ENCODE measurements around the gene MOV10. TPM values are rescaled to one million over a fixed set of nuclear protein-coding genes. Genes with fewer than 3 reads are reported as not detected.

MOV10 gene
- total and polyA plus RNA-seq, 7 donors: 4.8 to 10.6 (median 6.4) TPM

GRCh38 chr1:112646225-112646624 is 28.2 kb upstream of the MOV10 start:
- intact Hi-C loops (cut with DNase I): no loop called here
- 96 to 98% (median 98%) methylated on average over 4 of the region's 4 CpGs for WGBS, 3 donors
- TF ChIP-seq CTCF (IDR thresholded peaks at IDR 0.05): no peak
- DNase-seq: no peak
- H3K36me3 ChIP-seq (ENCODE audit: insufficient read depth in 1 of 2, low read depth in 1 of 2): peaks cover 0 to 56% of the 10 kb centered on the region in 2 donors
- no peaks in the 10 kb centered on the region for H3K27me3 ChIP-seq (ENCODE audit: insufficient read depth in 3 of 3, low read length in 2 of 3)
- no peaks in the 10 kb centered on the region for H3K9me3 ChIP-seq
- H3K4me3 ChIP-seq: no peak overlapping the region
- peaks cover 4% of the 10 kb centered on the region for H3K4me1 ChIP-seq
- no peak for ATAC-seq
- no peak overlapping the region for H3K27ac ChIP-seq

GRCh38 chr1:112651205-112651604 is 23.3 kb upstream of the MOV10 start:
- H3K27me3 ChIP-seq (ENCODE audit: insufficient read depth in 3 of 3, low read length in 2 of 3): no peaks in the 10 kb centered on the region
- WGBS, 3 donors: 95 to 98% (median 97%) methylated on average over 1 of the region's 1 CpG
- no peaks in the 10 kb centered on the region for H3K9me3 ChIP-seq
- peaks cover 3 to 93% of the 10 kb centered on the region in 2 donors for H3K36me3 ChIP-seq (ENCODE audit: insufficient read depth in 1 of 2, low read depth in 1 of 2)
- no peaks in the 10 kb centered on the region for H3K4me1 ChIP-seq
- no peak for DNase-seq
- no peak overlapping the region for H3K27ac ChIP-seq
- intact Hi-C loops (cut with DNase I): no loop called here
- no peak for TF ChIP-seq CTCF (IDR thresholded peaks at IDR 0.05)
- no peak for ATAC-seq
- H3K4me3 ChIP-seq: no peak overlapping the region

- Histone ChIP-seq H3K27ac (no peak overlapping the region), H3K4me1 (no peaks in the 10 kb centered on the region), H3K36me3 (ENCODE audit: insufficient read depth in 1 of 2, low read depth in 1 of 2) (peaks cover 17 to 100% of the 10 kb centered on the region in 2 donors), H3K27me3 (ENCODE audit: insufficient read depth in 3 of 3, low read length in 2 of 3) (no peaks in the 10 kb centered on the region), H3K9me3 (no peaks in the 10 kb centered on the region), H3K4me3 (no peak overlapping the region)
- 77 to 91% (median 79%) methylated on average over 3 of the region's 3 CpGs for WGBS, 3 donors
- TF ChIP-seq CTCF (IDR thresholded peaks at IDR 0.05): no peak
- ATAC-seq: no peak
- DNase-seq: no peak
- intact Hi-C loops (cut with DNase I): no loop called here
Observed at GRCh38 chr1:112665857-112666256, 8.6 kb upstream of the MOV10 start.

- Histone ChIP-seq H3K4me1 (no peaks in the 10 kb centered on the region), H3K36me3 (ENCODE audit: insufficient read depth in 1 of 2, low read depth in 1 of 2) (peaks cover 15 to 100% of the 10 kb centered on the region in 2 donors), H3K27ac (no peak overlapping the region), H3K27me3 (ENCODE audit: insufficient read depth in 3 of 3, low read length in 2 of 3) (no peaks in the 10 kb centered on the region), H3K4me3 (no peak overlapping the region), H3K9me3 (no peaks in the 10 kb centered on the region)
- DNase-seq: no peak
- intact Hi-C loops (cut with DNase I): no loop called here
- no peak for ATAC-seq
- WGBS, 3 donors: 92 to 96% (median 94%) methylated on average over 2 of the region's 2 CpGs
- TF ChIP-seq CTCF (IDR thresholded peaks at IDR 0.05): no peak
Observed at GRCh38 chr1:112666946-112667345, 7.5 kb upstream of the MOV10 start.

DNA sequence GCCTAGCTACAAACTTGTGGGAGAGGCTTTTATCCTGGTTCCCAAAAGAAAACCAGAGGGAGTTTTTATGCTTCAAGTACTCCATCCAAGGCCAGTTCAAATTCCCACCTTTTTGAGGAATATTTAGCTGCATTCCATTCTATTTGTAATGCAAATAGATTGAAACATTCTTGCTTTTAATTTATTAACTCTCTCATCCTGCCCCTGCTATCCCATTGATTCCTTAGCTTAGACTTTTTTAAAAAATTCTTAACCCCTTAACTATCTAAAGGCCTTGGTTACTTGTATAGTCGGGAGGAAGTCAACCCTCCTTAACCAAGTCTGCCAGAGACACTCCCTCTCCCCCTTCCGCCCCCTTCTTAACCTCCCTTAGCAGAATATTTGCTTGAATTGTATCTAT is 2.5 kb upstream of the MOV10 start:
- Histone ChIP-seq H3K4me3 (no peak overlapping the region), H3K4me1 (peaks cover 7% of the 10 kb centered on the region), H3K36me3 (ENCODE audit: insufficient read depth in 1 of 2, low read depth in 1 of 2) (peaks cover 6 to 51% of the 10 kb centered on the region in 2 donors), H3K9me3 (no peaks in the 10 kb centered on the region), H3K27me3 (ENCODE audit: insufficient read depth in 3 of 3, low read length in 2 of 3) (no peaks in the 10 kb centered on the region), H3K27ac (no peak overlapping the region)
- WGBS, 3 donors: 76 to 79% (median 78%) methylated on average over 2 of the region's 2 CpGs
- intact Hi-C loops (cut with DNase I): loop anchor here in 1 of 2 donors (5.0 kb wide), 1 partner anchor 35 kb away; the partner anchor contains the start of gene RHOC
- no peak for TF ChIP-seq CTCF (IDR thresholded peaks at IDR 0.05)
- DNase-seq: no peak
- no peak for ATAC-seq

Data from psoas muscle (tissue), 8 donors.